GM18498 (cell line): ENCODE measurements around the gene KSR2.
"Not testable (repeated sequence)": the region's sequence is repeated elsewhere in the genome, so short reads cannot be mapped to it uniquely, and the experiment has no call there.

Experiments used
- ATAC-seq: cut with Tn5 transposase; IDR thresholded peaks from one replicate; pipeline ENCODE4 v1.9.1; 2021; ENCODE audit warnings: mild to moderate bottlenecking, moderate library complexity; ENCODE audit not compliant: unreplicated experiment

Gene KSR2

DNA sequence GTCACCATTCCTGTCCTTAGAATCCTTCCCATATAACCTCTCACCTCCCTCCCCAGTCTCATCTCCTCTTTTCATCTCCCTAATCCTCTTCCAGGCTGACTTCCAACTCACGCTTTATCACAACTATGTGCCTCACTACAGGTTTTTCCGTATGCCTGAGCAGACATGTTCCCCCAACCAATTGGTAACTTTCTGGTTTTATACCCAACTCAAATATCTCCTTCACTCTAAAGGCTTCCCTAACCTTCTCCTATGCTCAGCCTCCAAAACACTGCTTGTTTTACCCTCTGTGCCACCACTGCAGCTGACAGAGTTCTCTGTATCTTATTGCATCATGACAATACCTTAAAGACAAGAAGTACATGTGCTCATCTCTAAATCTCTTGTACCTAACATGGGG is 139.7 kb downstream of the KSR2 start:
- ATAC-seq, result no peak

DNA sequence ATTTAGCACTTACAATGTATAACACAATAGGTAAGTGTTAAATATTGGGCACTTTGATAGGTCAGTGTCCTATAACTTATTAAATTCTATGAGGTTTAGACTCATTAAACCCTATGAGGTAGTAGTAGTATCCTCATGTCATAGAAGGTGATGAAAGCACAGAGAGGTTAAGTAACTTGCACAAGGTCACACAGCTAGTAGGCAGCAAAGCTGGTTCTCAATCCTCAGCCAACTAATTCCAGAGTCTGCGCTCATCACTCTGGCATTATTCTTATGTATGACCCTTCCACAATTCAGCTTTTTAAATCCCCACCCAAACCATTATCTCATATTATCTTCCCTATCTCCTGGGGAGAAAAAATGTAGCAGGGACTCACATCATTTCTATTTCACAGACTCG is 141.1 kb downstream of the KSR2 start:
- no peak for ATAC-seq

DNA sequence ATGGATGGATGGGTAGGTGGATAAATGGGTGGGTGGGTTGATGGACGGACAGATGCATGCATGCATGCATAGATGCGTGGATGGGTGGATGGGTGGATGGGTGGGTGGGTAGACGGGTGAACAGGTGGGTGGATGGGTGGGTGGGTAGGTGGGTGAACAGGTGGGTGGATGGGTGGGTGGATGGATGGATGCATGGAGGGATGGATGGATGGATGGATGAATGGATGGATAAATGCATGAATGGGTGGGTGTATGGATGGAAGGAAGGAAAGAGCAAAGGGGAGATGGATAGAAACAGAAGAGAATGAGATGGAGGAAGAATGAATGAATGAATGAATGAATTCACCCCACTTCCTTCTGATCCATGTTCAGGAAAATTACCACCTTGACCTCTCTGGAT is 143.0 kb downstream of the KSR2 start:
- no peak for ATAC-seq

DNA sequence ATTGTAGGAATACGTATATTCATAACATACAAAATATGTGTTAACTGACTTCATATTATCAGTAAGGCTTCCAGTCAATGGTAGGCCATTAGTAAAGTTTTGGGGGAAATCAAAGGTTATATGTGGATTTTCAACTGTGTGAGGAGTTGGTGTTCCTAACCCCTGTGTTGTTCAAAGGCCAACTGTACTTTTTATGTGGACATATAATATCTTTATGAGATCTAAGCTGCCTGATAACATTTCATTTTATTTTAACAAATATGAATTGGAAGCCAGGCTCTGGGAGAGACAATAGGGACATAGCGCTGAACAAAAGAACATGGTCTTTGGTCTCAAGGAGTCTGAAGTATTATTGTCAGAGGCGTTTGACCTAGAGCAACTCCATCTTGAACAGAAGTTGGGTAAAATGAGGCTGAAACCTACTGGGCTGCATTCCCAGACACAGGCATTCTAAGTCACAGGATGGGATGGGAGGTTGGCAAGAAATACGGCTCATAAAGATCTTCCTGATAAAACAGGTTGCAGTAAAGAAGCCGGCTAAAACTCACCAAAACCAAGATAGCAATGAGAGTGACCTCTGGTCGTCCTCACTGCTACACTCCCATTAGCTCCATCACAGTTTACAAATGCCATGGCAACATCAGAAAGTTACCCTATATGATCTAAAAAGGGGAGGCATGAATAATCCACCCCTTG is 147.2 kb downstream of the KSR2 start:
- ATAC-seq, result no peak

DNA sequence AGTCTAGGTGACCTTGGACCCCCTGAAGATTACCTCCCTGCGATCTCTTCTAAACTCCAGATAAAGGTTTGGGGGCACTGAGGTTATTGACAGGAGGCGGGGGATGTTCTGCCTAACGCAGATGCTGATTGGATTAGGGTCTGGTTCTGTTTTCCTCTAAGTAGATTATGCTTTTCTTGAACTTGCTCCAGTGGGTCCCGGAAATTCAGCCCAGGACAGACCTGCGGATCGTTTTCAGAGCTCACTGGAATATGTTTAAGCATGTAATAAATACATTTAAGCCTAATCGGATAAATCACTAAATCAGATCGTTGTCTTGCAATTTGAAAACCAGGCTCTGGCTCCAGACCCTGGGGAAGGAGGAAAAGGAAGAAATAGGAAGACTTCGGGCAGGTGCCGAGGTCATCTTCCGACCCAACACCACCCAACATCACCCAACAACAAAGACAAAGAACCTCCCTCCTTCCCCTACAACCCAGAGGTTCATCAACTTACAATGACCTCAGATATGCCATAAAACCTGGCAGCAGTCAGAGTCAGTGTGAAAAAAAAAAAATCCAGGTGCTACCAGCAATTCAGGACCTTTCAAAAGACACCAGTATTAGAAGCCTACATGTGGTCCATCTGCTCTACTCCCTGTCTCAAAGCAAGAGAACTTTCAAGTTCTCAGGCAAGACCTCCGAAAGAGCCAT is 148.4 kb downstream of the KSR2 start:
- no peak for ATAC-seq

DNA sequence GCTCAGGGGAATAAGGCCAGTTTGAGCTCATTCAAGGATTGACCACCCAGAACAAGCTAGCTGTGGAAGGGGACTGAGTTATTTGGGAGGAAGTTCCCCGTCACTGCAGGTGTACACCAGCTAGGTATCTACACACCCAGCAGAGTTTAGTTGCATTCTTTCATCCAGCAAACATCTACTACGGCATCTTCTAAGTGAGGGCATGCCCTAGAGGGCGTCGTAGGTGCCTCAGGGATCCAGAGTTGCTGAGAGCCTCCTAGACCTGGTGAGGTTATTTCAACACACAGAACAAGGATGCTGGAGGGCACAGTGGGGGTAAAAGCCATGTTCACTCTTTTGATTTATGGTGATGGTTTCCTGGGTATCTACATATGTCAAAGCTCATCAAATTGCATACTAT is 149.6 kb downstream of the KSR2 start:
- ATAC-seq, result no peak

DNA sequence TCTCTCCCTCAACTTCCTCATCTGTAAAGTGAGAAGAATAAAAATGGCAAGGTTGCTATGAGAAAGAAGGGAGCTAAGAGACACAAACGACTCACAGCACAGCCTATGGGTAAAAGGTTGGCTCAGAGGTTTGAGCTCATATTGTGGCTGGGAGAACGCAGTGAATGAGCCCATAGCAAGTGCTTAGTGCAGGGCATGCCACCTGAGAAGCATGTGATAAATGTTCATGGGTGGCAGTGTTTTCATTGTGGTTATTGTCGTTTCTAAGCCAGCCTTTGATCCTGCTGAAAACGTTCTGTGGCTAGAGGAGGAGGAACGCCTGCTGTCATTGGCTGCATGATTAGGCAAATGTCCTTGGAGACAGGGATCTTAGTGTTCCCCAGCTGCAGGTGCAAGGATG is 150.4 kb downstream of the KSR2 start:
- no peak for ATAC-seq

DNA sequence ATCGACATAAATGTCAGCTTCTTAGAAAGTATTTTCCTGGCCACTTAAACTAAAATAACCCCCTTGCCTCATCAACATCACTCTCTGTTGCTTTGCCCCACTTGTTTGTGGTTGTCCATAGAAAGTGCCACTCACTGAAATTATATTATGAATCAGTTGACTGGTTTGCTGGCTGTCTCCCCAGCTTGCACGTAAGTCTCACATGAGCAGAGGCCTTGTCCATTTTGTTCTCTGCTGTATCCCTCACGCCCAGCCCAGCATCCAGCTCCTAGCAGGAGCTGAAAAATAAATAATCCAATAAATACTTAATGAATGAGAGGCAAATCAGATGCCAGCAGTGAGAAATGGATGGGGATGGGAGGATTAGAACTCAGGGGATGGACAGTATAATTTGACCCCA is 159.3 kb downstream of the KSR2 start:
- ATAC-seq, result no peak

DNA sequence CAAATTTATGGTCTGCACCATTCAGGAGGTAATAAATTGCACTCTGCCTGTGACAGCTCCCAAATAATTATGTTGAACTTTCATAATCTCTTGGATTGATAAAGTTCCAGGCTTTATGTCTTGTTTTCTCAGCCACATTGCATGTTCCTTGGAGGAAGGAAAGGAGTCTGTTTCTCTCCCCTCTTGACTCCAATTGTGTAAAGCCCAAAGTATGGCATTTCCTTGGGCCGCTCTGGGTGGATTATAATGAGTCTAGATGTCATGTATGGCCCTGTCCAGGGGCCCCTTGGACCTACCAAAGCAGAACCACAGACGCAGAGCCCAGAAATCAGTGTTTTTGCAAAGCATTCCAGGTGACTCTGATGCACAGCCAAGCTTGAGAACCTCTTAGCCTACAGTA is 160.8 kb downstream of the KSR2 start:
- ATAC-seq, result no peak

DNA sequence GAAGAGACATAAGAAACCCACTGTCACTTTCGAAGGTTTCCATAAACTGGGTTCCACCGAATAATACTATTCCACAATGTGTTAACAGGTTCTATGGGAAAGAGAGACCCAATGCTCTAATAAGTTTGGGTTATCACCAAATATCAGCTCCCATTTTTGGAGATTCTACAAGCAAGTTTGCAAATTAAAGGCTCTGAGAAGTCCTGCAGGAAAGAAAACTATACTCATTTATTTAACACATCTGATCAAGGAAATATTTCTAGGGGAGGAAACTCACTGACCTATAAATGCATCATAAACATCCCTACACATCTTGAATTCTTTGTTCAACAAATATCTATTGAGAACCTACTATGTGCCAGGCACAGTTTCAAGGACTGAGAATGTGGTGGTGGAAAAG is 161.4 kb downstream of the KSR2 start:
- no peak for ATAC-seq

DNA sequence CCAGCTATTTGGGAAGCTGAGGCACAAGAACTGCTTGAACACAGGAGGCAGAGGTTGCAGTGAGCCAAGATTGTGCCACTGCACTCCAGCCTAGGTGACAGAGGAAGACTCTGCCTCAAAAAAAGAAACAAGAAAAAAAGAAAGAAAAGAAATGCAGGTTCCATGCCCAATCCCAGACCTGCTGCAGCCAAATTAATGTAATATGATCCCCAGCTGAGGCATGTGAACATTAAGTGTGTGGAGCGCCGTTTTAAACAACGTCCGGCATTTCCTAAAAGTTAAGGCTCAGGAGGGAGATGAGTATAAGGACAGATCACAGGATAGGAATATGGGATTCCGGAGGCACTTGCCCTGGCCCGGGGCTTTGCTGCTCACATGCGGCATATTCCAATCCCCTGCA is 162.9 kb downstream of the KSR2 start:
- ATAC-seq, result no peak

DNA sequence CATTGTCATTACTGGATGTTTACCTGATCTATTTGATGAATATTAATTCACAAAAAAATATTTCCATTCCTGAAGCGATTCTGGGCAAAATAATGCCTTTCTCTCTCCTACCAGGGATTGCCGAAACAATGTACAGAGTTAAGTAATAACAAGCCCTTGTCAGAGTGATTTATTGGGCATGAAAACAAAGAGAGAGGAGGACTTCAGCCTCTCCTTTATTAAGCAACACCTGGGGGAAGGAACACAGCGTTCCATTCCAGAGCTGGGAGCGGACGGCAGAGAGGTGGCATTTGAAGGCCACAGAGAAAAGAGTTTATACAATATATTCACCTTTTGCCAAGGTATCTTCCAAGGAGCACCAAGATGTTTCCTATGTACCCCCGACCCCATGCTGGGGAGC is 165.8 kb downstream of the KSR2 start:
- ATAC-seq, result no peak

DNA sequence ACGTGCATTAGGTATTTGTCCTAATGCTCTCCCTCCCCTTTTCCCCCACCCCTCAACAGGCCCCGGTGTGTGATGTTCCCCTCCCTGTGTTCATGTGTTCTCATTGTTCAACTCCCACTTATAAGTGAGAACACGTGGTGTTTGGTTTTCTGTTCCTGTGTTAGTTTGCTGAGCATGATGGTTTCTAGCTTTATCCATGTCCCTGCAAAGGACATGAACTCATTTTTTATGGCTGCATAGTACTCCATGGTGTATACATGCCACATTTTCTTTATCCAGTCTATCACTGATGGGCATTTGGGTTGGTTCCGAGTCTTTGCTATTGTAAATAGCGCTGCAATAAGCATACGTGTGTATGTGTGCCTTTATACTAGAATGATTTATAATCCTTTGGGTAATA is 168.1 kb downstream of the KSR2 start:
- not testable (repeated sequence) for ATAC-seq

DNA sequence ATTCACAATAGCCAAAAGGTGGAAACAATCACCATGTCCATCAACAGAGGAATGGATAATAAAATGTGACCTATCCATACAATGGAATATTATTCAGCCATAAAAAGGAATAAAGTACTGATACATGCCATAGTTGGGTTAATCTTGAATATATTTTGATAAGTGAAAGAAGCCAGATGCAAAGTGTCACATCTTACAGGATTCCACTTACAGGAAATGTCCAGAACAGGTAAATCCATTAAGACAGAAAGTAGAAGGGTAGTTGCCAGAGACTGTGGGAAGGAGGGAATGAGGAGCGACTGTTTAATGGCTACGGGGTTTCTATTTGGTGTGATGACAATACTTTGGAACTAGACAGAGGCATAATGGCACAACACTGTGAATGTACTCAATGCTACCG is 171.6 kb downstream of the KSR2 start:
- ATAC-seq, result no peak

DNA sequence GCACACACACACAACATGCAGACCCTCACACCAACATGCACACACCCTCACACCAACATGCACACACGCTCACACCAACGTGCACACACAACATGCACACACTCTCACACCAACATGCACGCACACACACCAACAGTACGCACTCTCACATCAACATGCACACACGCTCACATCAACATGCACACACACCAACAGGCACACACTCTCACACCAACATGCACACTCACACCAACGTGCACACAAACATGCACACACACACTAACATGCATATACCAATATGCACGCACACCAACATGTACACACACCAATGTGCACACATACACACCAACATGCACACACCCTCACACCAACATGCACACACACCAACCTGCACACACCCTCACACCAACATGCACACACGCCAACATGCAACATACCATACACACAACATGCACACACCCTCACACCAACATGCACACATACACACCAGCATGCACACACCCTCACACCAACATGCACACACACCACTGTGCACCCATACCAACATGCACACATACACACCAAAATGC is 175.8 kb downstream of the KSR2 start:
- ATAC-seq, result no peak

DNA sequence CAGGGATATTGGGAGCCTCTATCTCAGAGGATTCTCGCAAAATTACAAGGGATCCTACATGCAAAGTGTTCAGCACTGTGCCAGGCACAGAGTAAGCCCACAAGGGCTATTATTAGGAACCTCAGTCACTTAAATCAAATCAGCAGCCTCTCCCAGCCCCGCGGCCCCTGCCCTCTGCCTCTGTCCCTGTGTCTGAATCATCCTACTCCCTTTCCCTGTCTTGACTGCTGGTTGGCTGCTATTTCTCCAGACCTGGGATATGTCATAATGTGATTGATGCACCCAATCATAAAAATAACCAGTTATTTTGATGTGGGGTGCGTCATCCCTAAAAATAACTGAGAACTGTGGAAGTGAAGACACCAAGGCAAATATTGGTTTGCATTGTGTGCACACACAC is 176.3 kb downstream of the KSR2 start:
- ATAC-seq, result no peak

DNA sequence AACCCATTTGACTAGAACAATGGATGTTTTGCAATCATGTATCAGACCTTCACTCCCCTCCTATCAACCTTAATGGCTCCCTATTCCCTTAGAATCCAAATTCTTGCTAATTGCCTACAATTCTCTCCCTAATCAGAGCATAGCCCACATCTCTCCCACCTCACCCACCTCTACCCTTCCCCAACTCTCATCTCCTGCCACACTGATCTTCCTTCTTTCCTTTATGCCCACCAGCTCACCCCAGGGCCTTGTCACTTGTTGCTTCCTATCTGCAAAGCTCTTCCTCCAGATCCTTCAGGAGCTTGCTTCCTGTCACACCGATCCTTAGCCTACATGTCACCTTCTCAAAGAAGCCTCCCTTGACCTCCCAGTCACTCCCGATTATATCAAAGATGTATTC is 177.8 kb downstream of the KSR2 start:
- ATAC-seq, result no peak

DNA sequence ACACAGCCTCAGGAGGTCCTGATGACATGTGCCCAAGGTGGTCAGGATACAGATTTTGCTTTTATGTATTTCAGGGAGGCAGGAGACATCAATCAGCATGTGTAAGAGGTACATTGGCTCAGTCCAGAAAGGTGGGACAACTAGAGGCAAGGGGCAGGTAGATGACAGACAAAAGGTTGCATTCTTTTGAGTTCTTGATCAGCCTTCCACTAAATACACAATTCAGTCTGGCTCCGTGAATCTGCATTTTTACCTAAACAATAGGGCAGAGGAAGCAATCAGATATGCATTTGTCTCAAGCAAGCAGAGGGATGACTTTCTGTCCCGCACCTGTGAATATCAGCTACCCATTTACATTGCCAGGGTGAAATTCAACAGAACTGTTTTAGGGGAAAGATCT is 178.6 kb downstream of the KSR2 start:
- ATAC-seq, result no peak

DNA sequence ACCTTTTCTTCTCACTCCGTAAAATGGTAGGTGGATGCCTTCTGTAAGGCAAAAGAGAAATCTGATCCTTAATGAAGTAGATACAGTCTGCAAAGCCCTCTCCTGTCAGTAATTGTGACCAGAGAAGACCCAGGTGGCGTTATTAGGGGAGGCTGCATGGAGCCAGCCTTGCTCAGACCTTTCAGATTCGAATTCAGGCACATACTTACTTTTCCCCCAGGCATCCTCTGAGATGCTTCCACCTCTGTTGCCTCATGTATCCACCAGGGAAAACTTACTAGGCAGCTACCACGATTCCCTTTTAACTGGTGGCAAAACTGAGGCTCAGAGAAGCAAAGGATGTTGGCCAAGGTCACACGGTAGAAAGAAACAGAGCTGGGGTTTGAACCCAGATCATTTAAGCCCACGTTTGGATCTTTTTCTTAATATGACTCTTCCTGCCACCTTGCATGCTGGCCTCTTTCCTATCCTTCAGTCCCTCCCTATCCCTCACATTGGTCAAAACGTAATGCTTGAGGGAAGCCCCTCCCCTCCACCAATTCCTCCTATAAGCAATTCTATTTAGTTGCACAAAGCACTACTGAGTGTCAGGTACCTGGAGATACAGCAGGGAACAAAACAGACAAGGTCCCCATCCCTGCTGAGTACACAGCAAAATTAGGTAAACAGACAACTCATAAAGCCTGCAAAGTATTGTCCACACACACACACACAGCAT is 179.4 kb downstream of the KSR2 start:
- ATAC-seq, result no peak

DNA sequence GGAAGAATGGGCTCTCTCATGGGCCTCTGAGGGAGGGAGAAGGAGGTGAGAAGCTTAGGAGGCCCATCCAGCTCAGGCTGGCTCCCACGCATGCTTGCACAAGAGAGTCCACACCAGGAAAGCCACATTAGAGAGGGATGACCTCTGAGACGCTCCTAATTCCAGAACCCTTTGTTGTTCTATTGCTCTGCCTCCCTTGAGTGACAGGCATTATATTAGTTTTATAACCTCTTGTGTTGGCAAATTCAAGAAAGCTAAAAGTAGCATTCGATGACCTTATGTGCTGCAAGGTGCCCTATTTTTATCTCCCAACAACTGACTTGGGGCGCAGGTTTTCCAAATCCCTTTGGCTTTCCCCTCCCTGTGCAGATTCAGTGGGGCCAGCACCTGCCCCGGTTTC is 190.1 kb downstream of the KSR2 start:
- no peak for ATAC-seq

DNA sequence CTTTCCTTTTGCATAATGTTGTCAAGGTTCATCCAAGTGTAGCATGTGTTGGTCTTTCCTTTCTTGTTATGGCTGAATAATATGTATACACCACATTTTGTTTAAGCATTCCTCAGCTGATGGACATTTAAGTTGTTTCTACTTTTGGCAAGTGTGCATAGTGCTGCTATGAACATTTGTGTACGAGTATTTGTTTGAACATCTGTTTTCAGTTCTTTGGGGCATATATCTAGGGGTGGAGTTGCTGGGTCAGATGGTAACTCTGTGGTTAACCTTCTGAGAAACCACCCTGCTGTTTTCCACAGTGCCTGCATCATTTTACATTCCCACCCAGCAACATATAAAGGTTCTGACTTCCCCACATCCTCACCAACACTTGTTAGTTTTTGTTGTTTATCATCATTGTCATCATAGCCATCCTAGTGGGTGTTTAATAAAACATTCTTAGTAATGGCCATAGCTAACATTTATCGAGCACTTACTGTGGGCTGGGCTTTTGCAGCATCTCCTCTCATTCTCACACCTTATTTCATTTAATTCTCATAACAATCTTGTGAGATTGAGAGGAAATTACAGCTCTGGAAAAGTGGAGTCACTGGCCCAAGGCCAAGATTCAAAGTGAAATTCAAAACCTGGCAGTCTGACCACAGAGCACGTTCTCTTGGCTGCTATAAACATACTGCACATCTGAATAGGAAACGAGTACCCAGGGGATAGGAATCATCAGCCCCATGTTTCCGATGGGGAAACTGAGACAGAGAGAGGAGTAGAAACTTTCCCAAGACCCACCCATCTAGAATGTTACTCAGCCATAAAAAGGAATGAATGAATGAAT is 193.6 kb downstream of the KSR2 start:
- ATAC-seq, result no peak
